PC-3 (cell line): ENCODE data around the gene PPP1R2C.

Experiments used
- EZH2 ChIP-seq: fragments of 300-600 bp; sonication (generic); IDR thresholded peaks from one replicate; pipeline ENCODE4 v1.6.1; 2017; ENCODE audit warnings: antibody characterized with exemption, mild to moderate bottlenecking, low read length; ENCODE audit not compliant: unreplicated experiment
- EZH2phosphoT487 ChIP-seq: fragments of 300-600 bp; sonication (generic); IDR thresholded peaks from 2 replicates; pipeline ENCODE4 v1.6.1; 2018; ENCODE audit warnings: mild to moderate bottlenecking, antibody characterized with exemption, low read length, borderline replicate concordance
- TF ChIP-seq, protein P1 (sequence below): fragments of 300-600 bp; sonication (generic); conservative IDR thresholded peaks from 2 replicates; pipeline ENCODE4 v1.5.1; 2017; ENCODE audit warnings: antibody characterized with exemption, low read depth, mild to moderate bottlenecking, low read length

DNA sequence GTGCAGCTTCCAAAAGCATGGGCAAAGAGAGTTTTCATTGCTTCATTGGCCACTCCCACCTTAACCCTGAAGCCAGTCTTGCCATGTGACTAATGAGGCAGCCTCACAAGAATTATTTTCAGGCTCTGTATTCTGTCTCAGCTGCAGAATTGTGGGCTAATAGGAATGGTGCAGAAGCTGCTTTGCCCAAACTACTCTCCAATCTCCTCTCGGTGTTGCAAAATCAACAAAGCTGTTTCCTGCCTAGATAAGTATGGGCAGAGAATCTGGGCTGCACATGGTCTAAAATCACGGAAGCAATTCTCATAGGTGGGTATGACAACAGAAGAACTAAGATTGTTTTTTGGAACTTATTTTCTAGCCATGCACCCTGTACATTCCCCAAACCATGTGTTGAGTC, 31.4 kb downstream of the PPP1R2C start:
- TF ChIP-seq, protein P1, sequence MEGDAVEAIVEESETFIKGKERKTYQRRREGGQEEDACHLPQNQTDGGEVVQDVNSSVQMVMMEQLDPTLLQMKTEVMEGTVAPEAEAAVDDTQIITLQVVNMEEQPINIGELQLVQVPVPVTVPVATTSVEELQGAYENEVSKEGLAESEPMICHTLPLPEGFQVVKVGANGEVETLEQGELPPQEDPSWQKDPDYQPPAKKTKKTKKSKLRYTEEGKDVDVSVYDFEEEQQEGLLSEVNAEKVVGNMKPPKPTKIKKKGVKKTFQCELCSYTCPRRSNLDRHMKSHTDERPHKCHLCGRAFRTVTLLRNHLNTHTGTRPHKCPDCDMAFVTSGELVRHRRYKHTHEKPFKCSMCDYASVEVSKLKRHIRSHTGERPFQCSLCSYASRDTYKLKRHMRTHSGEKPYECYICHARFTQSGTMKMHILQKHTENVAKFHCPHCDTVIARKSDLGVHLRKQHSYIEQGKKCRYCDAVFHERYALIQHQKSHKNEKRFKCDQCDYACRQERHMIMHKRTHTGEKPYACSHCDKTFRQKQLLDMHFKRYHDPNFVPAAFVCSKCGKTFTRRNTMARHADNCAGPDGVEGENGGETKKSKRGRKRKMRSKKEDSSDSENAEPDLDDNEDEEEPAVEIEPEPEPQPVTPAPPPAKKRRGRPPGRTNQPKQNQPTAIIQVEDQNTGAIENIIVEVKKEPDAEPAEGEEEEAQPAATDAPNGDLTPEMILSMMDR: no peak
- TF ChIP-seq EZH2 (no peak), EZH2phosphoT487 (no peak)
